Retinal pigment epithelial cell (primary cell): ENCODE results near the gene RNF7.

Experiments
- DNase-seq: peaks from one replicate; pipeline ENCODE4 v3.0.0-alpha.2; 2010; ENCODE audit warnings: low read depth
- H3K4me3 ChIP-seq: 2 replicates; pipeline ENCODE4 v1.5.1; 2011; ENCODE audit warnings: mild to moderate bottlenecking, low read length, control low read depth, moderate library complexity
- TF ChIP-seq, protein P1 (sequence below): conservative IDR thresholded peaks from 2 replicates; pipeline ENCODE4 v1.5.1; 2011; ENCODE audit warnings: low read depth, low read length, control low read depth, inconsistent platforms

Gene RNF7

GRCh38 chr3:141723255-141723654 is 14.8 kb upstream of the RNF7 start:
- DNase-seq = no peak
- no peak overlapping the region for H3K4me3 ChIP-seq
- TF ChIP-seq, protein P1, sequence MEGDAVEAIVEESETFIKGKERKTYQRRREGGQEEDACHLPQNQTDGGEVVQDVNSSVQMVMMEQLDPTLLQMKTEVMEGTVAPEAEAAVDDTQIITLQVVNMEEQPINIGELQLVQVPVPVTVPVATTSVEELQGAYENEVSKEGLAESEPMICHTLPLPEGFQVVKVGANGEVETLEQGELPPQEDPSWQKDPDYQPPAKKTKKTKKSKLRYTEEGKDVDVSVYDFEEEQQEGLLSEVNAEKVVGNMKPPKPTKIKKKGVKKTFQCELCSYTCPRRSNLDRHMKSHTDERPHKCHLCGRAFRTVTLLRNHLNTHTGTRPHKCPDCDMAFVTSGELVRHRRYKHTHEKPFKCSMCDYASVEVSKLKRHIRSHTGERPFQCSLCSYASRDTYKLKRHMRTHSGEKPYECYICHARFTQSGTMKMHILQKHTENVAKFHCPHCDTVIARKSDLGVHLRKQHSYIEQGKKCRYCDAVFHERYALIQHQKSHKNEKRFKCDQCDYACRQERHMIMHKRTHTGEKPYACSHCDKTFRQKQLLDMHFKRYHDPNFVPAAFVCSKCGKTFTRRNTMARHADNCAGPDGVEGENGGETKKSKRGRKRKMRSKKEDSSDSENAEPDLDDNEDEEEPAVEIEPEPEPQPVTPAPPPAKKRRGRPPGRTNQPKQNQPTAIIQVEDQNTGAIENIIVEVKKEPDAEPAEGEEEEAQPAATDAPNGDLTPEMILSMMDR = no peak

DNA sequence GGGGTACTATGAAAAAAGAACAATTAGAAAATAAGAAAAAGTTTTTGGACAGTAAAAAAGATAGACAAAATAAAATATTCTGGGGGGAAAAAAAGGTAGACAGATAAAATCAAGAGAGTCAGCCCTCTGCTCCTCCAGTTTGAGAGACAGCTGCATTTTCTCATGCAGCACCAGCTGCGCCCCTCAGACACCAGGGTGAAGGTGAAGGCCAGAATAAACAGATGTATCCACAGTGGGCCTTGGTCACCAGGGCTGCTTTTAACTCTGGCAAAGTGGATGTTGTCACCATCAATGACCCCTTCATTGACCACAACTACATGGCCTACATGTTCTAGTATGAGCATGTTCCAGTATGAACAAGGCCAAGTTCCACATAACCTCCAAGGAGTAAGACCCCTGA is 13.9 kb upstream of the RNF7 start:
- no peak overlapping the region for H3K4me3 ChIP-seq
- DNase-seq = no peak
- TF ChIP-seq, protein P1 = no peak

GRCh38 chr3:141725036-141725435 is 13.1 kb upstream of the RNF7 start:
- DNase-seq = no peak
- TF ChIP-seq, protein P1 = no peak
- no peak overlapping the region for H3K4me3 ChIP-seq

DNA sequence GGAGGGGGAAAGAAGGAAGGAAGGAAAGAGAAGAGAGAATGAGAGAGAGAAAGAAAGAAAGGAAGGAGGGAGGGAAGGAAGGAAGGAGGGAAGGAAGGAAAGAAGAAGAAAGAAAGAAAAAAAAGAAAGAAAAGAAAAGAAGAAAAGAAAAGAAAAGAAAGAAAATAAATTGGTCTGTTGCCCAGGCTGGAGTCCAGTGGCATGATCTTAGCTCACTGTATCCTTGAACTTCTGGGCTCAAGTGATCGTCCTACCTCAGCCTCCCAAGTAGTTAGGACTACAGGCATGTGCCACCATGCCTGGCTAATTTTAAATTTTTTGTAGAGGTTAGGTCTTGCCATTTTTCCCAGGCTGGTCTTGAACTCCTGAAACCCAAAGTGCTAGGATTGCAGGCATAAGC is 11.6 kb upstream of the RNF7 start:
- DNase-seq = no peak
- TF ChIP-seq, protein P1 = no peak
- no peak overlapping the region for H3K4me3 ChIP-seq

- DNase-seq = no peak
- TF ChIP-seq, protein P1 = no peak
- no peak overlapping the region for H3K4me3 ChIP-seq
Measured at GRCh38 chr3:141728355-141728892, 9.7 kb upstream of the RNF7 start.

DNA sequence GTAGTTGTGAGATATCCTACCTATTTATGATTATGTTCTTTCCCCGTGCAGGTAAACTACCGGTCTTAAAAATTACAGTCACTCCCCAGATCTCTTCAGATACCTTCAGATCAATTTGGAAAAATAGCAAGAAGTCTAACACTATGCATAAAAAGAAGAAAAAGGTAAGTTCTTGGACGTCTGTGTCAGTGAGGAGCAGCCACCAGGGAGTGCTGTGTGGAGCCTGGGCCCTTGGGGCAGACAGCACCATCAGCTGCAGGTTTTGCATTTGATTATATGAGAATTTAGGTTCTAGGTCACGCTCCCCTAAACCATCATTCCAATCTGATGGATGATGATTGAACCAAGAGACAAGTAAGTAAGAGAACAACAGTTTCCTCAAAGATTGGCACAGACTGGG is 8.9 kb upstream of the RNF7 start:
- TF ChIP-seq, protein P1 = no peak
- H3K4me3 ChIP-seq = no peak overlapping the region
- no peak for DNase-seq

DNA sequence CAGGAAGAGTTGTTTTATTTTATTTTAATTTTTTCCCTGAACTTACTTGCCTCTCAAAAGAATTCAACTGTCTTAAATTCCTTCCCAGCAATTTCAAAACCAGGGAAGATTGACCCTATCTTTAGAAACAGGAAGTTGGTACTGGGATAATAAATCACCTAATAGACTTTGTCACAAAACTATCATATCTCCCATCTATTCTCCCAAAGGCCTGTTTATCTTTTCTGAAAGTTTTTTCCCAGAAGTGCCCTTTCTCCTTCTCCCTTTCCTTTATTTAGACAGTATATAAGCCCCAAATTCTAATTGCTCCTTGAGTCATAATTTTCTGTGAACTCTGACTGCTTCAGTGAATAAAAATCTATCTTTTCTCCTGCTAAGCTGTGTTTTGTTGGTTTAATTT is 2.9 kb upstream of the RNF7 start:
- H3K4me3 ChIP-seq = no peak overlapping the region
- TF ChIP-seq, protein P1 = no peak
- DNase-seq = no peak
